Vagina (tissue), 2 donors: ENCODE data around the gene BNIP5. TPM values are rescaled to one million over a fixed set of nuclear protein-coding genes. Genes with fewer than 3 reads are reported as not detected.

Experiments
- DNase-seq, 2 donors: peaks; one replicate each; pipeline ENCODE4 v3.0.0-alpha.2; 2017; ENCODE audit errors: extremely low spot score in 2 of 2
- H3K27ac ChIP-seq: fragments of 200-600 bp; sonication (generic); one replicate; pipeline ENCODE4 v1.5.1; 2019
- H3K27me3 ChIP-seq: fragments of 200-600 bp; sonication (generic); one replicate; pipeline ENCODE4 v1.5.1; 2019
- H3K36me3 ChIP-seq, 2 donors: fragments of 200-600 bp; sonication (generic); one replicate each; pipeline ENCODE4 v1.5.1; 2017 to 2019
- H3K4me1 ChIP-seq: fragments of 200-600 bp; sonication (generic); one replicate; pipeline ENCODE4 v1.5.1; 2019
- H3K4me3 ChIP-seq, 2 donors: fragments of 200-600 bp; sonication (generic); 1 replicate in 1 of 2; 2 replicates in 1 of 2; pipeline ENCODE4 v1.5.1; 2016 to 2019
- H3K9me3 ChIP-seq: fragments of 200-600 bp; sonication (generic); one replicate; pipeline ENCODE4 v1.5.1; 2019
- CTCF ChIP-seq, 3 experiments: fragments of 450-650 bp in 2 of 3; fragments of 200-600 bp in 1 of 3; sonication (generic) in 1 of 3; IDR thresholded peaks; one replicate each; pipeline ENCODE4 v1.5.1; 2017 to 2019; ENCODE audit warnings: antibody characterized with exemption in 3 of 3, mild to moderate bottlenecking in 2 of 3, moderate library complexity in 2 of 3
- POLR2A ChIP-seq, 2 donors: fragments of 450-650 bp; IDR thresholded peaks; one replicate each; pipeline ENCODE4 v1.6.1; 2017; ENCODE audit warnings: antibody characterized with exemption in 2 of 2, mild to moderate bottlenecking in 2 of 2, moderate library complexity in 2 of 2
- POLR2AphosphoS5 ChIP-seq, 2 donors: sonication (generic); formaldehyde crosslinking; IDR thresholded peaks; one replicate each; pipeline ENCODE4 v1.9.0; 2017; ENCODE audit warnings: antibody characterized with exemption in 2 of 2, mild to moderate bottlenecking in 2 of 2, low read depth in 1 of 2; ENCODE audit not compliant: insufficient read depth in 1 of 2
- intact Hi-C: fragments of 100-400 bp; cut with DNase I; formaldehyde crosslinking; loops from one replicate; pipeline ENCODE4 v1.15.1; 2023
- total RNA-seq: library from RNA; depleted of rRNA; stranded (reverse); fragments of >200 nt; gene quantifications from one replicate; pipeline ENCODE4 v1.2.3, GENCODE V29; 2016

BNIP5 gene
- total RNA-seq, 1 donor from 2014 or later, result not detected

GRCh38 chr6:36361071-36361470 is 24.4 kb upstream of the BNIP5 start:
- intact Hi-C loops, result loop anchor here (5.0 kb wide), 1 partner anchor 59 kb away; no protein-coding TSS in a partner anchor
- Histone ChIP-seq H3K4me3 (no peak overlapping the region), H3K9me3 (no peaks in the 10 kb centered on the region), H3K27me3 (no peaks in the 10 kb centered on the region), H3K27ac (no peak overlapping the region), H3K4me1 (no peaks in the 10 kb centered on the region), H3K36me3 (no peaks in the 10 kb centered on the region)
- TF ChIP-seq POLR2A (IDR thresholded peaks at IDR 0.05), result no peak
- no peak for TF ChIP-seq CTCF (IDR thresholded peaks at IDR 0.05)
- no peak for DNase-seq

DNA sequence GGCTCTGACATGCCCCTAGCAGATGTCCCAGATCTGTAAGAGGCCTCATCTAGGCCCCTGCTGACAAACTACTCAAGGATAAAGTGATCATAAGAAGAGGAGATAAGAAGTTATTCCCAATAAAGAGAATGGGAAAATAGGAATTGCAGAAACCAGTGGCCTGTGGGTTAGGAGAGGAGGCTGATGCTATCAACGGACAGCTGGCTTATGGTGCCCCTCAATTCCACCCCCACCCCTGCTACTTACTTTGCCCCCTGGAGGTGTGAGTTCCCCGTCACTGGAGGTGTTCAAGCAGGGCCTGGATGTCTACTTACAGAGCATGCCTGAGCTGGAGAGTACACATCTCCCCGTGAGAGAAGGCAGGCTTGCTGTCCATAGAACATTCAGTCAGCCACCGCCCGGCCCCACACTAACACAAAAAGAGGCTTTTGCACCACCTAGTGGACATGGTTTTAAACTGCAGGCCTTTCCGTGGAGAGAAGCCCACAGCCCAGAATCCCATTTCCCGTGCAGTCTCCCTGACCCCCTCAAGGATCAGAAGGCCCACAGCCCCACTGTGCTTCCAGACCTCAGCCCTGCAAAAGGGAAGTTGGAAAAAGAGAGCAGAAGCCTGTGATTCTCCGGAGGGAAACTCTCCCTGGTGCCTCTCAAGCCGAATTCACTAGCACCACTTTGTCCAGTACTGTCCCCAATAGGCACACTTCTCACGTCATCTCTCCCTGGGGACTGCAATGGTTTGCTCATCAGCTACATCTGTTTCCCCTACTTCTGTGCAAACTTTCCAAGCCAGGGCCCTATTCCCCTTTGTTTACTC is 23.8 kb upstream of the BNIP5 start:
- Histone ChIP-seq H3K27me3 (no peaks in the 10 kb centered on the region), H3K36me3 (no peaks in the 10 kb centered on the region), H3K4me1 (no peaks in the 10 kb centered on the region), H3K4me3 (no peak overlapping the region), H3K27ac (no peak overlapping the region), H3K9me3 (no peaks in the 10 kb centered on the region)
- DNase-seq, result no peak
- TF ChIP-seq POLR2AphosphoS5 (IDR thresholded peaks at IDR 0.05; ENCODE audit: insufficient read depth in 1 of 2, low read depth in 1 of 2), result no peak
- TF ChIP-seq POLR2A (IDR thresholded peaks at IDR 0.05), result no peak
- TF ChIP-seq CTCF (IDR thresholded peaks at IDR 0.05), result peak; percentile 74 to 83 (median 75)
- intact Hi-C loops, result loop anchor here (5.0 kb wide), 1 partner anchor 58 kb away; no protein-coding TSS in a partner anchor

DNA sequence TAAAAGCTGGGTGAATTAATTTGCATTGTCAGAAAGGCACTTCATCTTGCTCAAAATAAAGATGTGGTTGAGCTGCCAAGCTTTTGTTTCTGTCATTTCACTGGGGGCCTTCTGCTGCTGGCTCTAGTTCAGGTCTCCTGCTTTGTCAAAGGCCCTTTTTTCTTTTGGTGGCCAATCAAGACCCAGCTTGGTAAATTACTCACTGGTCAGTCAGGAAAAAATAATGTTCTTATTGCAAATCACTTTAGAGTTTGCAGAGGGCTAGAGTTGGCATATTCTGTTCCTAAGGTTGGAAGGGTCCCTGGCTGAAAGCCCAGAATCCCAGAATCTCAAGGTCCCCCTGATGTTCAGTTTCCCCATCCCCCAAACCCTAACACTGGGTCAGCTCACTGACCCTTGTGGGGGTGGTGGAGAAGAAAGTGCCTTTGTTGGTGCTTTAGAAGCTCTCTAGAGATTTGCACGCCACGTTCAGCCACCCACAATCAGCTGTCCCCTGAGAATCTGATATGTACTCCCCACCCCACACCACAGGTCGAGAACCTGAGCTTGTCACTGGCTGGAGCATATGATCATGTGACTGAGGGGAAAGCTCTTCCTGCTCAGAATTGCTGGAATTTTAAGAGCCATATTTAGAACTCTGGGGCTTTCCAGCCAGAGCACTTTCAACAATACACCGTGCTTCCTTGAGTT is 21.7 kb upstream of the BNIP5 start:
- no peak for TF ChIP-seq CTCF (IDR thresholded peaks at IDR 0.05)
- no peak for TF ChIP-seq POLR2A (IDR thresholded peaks at IDR 0.05)
- no peak for TF ChIP-seq POLR2AphosphoS5 (IDR thresholded peaks at IDR 0.05; ENCODE audit: insufficient read depth in 1 of 2, low read depth in 1 of 2)

DNA sequence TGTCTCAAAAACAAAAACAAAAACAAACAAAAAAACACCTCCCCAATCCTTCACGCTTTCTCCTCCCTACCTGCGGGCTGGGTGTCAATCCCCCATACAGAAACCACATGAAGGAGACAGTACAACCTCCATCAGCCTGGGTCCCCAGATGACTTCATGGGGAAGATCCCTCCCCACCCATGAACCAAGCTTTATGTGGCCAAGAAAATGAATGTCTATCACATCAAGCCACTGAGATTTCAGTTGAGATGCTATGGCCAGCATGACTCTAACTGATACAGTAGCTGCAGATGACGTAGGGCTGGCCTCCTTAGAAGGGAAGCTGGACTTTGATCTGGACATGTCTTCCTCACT is 21.2 kb upstream of the BNIP5 start:
- H3K9me3 ChIP-seq, result no peaks in the 10 kb centered on the region
- TF ChIP-seq POLR2A (IDR thresholded peaks at IDR 0.05), result no peak
- TF ChIP-seq POLR2AphosphoS5 (IDR thresholded peaks at IDR 0.05; ENCODE audit: insufficient read depth in 1 of 2, low read depth in 1 of 2), result no peak
- no peak for TF ChIP-seq CTCF (IDR thresholded peaks at IDR 0.05)
- no peaks in the 10 kb centered on the region for H3K36me3 ChIP-seq
- H3K27me3 ChIP-seq, result no peaks in the 10 kb centered on the region
- intact Hi-C loops, result no loop called here
- H3K4me3 ChIP-seq, result no peak overlapping the region
- no peaks in the 10 kb centered on the region for H3K4me1 ChIP-seq
- H3K27ac ChIP-seq, result no peak overlapping the region
- DNase-seq, result no peak

More for the DNA sequence above, 21.7 kb upstream of the BNIP5 start:
- DNase-seq, result no peak
- Histone ChIP-seq H3K27me3 (no peaks in the 10 kb centered on the region), H3K27ac (no peak overlapping the region), H3K4me1 (no peaks in the 10 kb centered on the region), H3K36me3 (no peaks in the 10 kb centered on the region), H3K9me3 (no peaks in the 10 kb centered on the region), H3K4me3 (no peak overlapping the region)
- intact Hi-C loops, result no loop called here

GRCh38 chr6:36355819-36356218 is 19.1 kb upstream of the BNIP5 start:
- H3K27me3 ChIP-seq, result no peaks in the 10 kb centered on the region
- H3K4me3 ChIP-seq, result no peak overlapping the region
- no peaks in the 10 kb centered on the region for H3K36me3 ChIP-seq
- no peaks in the 10 kb centered on the region for H3K9me3 ChIP-seq
- intact Hi-C loops, result no loop called here
- H3K4me1 ChIP-seq, result no peaks in the 10 kb centered on the region
- DNase-seq, result no peak
- no peak for TF ChIP-seq POLR2AphosphoS5 (IDR thresholded peaks at IDR 0.05; ENCODE audit: insufficient read depth in 1 of 2, low read depth in 1 of 2)
- H3K27ac ChIP-seq, result no peak overlapping the region
